Stimulated activated effector memory CD8-positive, alpha-beta T cell treated with anti-CD3 and anti-CD28 coated beads, Interleukin-12 subunit alpha, Interleukin-12 subunit beta, amount 100 ng/mL, for 72 hours (primary cell): ENCODE results near the gene IL22.
"Not testable (repeated sequence)": the region's sequence is repeated elsewhere in the genome, so short reads cannot be mapped to it uniquely, and the experiment has no call there.

Experiments used
- ATAC-seq: fragments of 150-1000 bp; cut with Tn5 transposase; 2 replicates; pipeline ENCODE4 v1.10.0; 2021
- DNase-seq, 2 donors: peaks; one replicate each; pipeline ENCODE4 v3.0.0; 2021 to 2022; ENCODE audit warnings: low spot score in 2 of 2
- H3K27ac Mint-ChIP-seq: one replicate; pipeline ENCODE4 v1.8.0; 2022; ENCODE audit warnings: mild to moderate bottlenecking, mixed read lengths
- H3K36me3 Mint-ChIP-seq: one replicate; pipeline ENCODE4 v1.8.0; 2022; ENCODE audit warnings: mild to moderate bottlenecking, mixed read lengths
- H3K4me1 Mint-ChIP-seq: one replicate; pipeline ENCODE4 v1.8.0; 2022; ENCODE audit warnings: mixed read lengths
- H3K4me3 Mint-ChIP-seq: one replicate; pipeline ENCODE4 v1.8.0; 2022; ENCODE audit warnings: mild to moderate bottlenecking, mixed read lengths
- H3K9me3 Mint-ChIP-seq: one replicate; pipeline ENCODE4 v1.8.0; 2022; ENCODE audit warnings: mixed read lengths

The IL22 gene

DNA sequence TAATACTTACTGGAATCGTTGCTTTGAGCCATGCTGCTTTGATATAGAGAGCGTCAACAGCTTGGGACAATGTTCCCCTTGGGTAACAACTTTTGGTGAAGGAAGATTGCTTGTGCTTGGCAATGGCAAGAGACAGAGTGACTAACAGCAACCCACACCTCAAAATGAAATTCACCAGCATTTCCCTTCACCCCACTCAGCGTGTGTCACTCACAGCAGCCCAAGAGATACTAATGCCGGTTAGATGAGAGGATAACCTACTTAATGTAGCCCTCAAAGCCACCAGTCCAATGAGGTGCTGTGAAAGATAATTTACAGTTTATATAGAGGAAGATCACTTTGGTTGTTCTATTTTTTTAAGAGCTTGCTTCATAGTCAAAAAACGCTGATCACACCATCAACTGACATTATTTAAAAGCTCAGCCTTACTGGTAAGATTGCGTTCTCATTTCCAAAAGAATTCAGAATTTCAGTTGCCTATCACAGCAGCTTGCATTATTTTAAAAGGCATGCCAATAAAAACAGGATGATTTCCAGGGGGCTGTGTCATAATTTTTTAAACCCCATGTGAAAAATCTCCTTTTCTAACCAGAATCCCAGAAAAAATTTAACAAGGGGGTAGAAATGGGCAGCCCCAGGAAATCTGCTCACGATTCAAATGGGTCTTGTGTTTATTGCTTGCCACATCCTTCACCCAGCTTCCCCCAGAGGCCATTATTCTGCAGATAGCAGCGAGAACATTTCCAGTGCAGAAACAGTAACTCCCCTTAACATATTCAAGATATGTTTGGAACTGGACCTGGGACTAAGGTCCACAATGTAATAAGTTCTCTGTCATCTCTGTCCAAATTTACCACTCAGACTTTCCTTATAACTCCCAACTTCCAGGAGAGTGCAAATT is 27.6 kb downstream of the IL22 start, which contains the start of gene IL26:
TSS of gene IL26 (minus strand) at position 235 of the 901 bp plus-strand sequence. CDS start at position 181, 54 bp downstream.
- ATAC-seq (peak; percentile 95), DNase-seq (no peak)
- Mint-ChIP-seq H3K4me3 (peak within 1 kb of the TSS; percentile 56), H3K4me1 (peaks cover 51% of the 10 kb centered on the region), H3K27ac (peak within 1 kb of the TSS; percentile 75), H3K9me3 (no peaks in the 10 kb centered on the region), H3K36me3 (peaks cover 18% of the 10 kb centered on the region)

DNA sequence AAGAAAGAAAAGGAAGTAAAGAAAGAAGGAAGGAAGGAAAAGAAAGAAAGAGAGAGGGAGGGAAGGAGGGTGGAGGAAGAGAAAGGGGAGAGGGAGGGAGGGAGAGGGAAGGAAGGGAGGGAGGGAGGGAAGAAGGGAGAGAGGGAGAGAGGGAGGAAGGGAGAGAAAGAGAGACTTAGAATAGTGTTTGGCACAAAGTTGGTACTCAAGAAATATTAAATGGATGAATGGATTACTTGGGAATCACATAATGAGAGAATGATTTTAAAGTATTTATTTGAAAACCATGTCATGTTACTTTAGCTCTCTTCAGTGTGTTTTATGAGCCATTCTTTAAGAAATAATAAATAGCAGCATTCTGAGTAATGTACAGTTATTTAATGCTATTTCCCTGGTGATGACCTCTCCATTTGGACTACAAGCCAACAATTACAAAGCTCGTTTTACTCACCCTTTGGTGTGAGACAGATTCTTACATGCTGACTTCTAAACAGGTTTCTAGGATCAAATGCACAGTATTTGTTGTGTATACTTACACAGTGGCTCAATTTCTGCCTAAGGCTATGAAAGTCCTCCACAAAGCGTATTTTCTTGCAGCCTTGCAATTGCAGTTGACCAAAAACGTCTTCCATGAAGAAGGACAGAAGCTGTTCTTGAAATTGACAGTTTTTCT is 28.7 kb downstream of the IL22 start:
- ATAC-seq (no peak), DNase-seq (no peak)
- peaks cover 44% of the 10 kb centered on the region for H3K4me1 Mint-ChIP-seq
- H3K27ac Mint-ChIP-seq, result peak overlapping the region; percentile 75
- H3K9me3 Mint-ChIP-seq, result no peaks in the 10 kb centered on the region
- peaks cover 20% of the 10 kb centered on the region for H3K36me3 Mint-ChIP-seq
- H3K4me3 Mint-ChIP-seq, result peak overlapping the region; percentile 56

DNA sequence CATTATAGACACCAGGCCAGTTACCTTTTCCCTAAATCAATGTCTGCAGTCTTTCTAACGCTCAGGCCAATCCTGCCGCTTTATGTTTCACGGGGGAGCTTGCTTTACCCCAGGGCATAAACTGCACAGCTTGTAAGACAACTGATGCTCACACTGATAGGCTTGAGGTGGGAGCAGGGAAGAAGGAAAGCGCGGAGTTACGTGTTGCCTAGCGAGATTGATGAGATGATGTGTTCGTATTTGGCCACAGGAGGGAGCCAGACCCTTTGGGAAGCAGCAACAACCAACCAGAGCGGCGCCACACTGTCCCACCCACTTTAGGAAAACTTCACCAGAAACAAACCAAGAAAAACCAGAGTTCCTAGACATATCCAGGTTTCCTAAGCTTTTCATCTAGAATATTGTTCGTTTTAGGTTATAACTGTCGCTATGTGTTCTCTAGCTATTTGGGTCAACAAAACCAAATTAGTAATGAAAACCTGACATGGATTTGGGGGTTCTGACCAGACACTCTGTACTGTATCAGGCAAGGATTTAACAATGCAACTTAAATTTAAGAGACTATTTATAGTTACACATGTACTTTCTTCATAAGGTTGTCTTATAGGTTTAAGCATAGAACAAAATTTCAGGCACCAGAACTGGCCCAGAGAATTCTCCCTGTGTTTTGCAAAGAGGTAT is 30.2 kb downstream of the IL22 start:
- DNase-seq, result peak; percentile 45 to 79
- Mint-ChIP-seq H3K36me3 (peaks cover 26% of the 10 kb centered on the region), H3K4me3 (peak overlapping the region; percentile 56), H3K27ac (peak overlapping the region; percentile 39), H3K9me3 (no peaks in the 10 kb centered on the region), H3K4me1 (peaks cover 44% of the 10 kb centered on the region)
- peak; percentile 84 for ATAC-seq

DNA sequence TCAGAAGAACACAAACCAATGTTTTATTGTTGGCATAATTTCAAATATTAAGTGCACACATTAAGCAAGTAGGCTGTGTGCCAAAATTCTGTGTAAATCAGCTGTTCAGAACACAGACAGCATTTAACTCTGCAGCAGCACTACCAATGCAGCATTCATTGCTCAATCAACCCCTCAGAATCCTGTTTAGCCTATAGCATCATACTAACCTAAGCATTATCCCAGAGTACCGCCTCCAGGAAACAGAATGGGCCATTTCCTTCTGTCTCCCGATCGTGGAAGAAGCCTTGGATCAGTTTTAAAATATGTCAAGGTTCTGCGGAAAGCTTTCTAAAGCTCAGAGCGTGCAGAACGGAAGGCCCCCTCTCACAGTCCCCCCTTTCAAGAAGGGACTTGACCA is 31.1 kb downstream of the IL22 start:
- Mint-ChIP-seq H3K4me3 (peak overlapping the region; percentile 56), H3K36me3 (peaks cover 26% of the 10 kb centered on the region), H3K4me1 (peaks cover 44% of the 10 kb centered on the region), H3K27ac (no peak overlapping the region), H3K9me3 (no peaks in the 10 kb centered on the region)
- no peak for DNase-seq
- no peak for ATAC-seq

DNA sequence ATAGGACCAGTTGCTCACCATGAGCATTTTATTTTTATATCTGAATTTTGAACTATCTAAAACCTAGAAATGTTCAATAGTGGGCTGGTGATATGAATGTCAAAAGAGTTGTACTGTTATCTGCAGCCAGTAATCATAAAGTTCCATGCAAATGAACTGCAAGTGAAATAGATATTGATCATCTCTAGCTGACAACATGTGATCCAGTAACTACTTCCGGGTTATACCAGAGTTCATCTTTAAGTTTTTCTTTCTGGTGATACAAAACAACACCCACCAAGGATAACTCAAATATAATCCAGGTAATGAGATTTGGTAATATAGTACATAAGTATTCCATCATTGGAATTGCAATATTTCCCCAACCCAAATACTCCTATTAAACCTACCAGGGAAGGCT is 31.9 kb downstream of the IL22 start:
- no peak for DNase-seq
- no peak overlapping the region for H3K27ac Mint-ChIP-seq
- no peak overlapping the region for H3K4me3 Mint-ChIP-seq
- no peaks in the 10 kb centered on the region for H3K9me3 Mint-ChIP-seq
- ATAC-seq, result no peak
- H3K4me1 Mint-ChIP-seq, result peaks cover 38% of the 10 kb centered on the region
- peaks cover 26% of the 10 kb centered on the region for H3K36me3 Mint-ChIP-seq

DNA sequence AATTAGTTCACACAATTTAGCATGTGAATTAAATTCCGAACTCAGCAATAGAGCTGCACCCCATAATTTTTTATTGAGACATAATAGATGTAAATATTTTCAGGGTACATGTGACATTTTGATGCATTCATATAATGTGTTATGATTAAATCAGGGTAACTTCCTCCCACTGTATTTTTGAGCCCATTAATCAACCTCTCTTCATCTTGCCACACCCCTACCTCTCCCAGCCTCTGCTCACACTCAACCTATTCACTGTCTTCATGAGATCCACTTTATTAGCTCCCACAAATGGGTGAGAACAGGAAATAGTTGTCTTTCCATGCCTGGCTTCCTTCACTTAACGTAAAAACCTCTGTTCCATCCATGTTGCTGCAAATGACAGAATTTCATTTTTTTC is 42.5 kb downstream of the IL22 start:
- H3K4me1 Mint-ChIP-seq, result peaks cover 23% of the 10 kb centered on the region
- ATAC-seq (no peak), DNase-seq (no peak)
- no peak overlapping the region for H3K4me3 Mint-ChIP-seq
- no peaks in the 10 kb centered on the region for H3K9me3 Mint-ChIP-seq
- peaks cover 7% of the 10 kb centered on the region for H3K36me3 Mint-ChIP-seq
- H3K27ac Mint-ChIP-seq, result no peak overlapping the region

DNA sequence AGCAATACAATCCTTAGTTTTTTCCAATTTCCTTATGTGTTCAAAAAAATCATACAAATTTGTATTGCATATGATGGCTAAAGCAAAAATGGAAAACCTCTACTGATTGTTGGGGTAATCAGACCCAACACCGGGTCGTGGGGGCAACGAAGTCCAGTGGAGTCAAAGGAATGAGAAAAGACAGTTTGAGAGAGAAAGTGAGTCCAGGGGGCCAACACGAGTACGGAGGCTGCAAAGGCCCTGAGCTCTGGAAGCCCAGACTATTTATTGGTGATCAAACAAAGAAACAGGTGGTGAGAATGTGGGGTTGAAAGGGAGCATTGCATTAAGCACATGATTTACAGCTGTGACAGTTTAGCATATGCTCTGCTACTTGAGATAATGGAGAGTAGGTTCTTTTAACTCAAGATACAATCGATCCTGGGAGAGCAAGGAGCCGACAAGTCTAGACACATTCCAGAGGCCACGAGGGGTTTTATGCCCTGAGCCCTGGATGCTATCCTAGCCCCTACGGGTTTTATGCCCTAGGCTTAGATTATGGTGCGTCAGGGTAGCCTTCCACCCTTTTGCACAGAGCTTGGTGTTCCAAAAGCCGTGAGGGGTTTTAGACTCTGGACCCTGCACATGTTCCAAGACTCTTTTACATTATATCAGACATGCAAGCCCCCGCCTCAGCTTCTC is 44.2 kb downstream of the IL22 start:
- not testable (repeated sequence) for H3K9me3 Mint-ChIP-seq, DNase-seq, H3K27ac Mint-ChIP-seq, H3K36me3 Mint-ChIP-seq, ATAC-seq, H3K4me3 Mint-ChIP-seq
- H3K4me1 Mint-ChIP-seq, result peaks cover 23% of the 10 kb centered on the region

DNA sequence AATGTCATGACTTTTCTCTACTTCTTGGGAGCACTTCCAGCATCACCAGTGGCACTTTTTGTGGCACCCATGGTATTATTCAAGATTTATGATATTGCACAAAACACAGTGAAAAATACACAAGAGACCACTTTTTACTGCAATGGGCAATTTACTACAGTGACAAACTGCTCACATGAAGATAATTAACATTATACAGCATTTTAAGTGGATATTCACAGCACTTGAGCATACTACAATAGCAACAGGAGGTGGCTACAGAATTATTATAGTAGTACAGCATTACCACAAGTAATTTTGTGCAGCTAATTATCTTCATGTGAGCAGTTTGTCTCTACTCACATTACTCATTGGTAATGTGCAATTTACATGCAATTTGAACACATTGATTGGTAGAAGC is 46.1 kb downstream of the IL22 start:
- no peak overlapping the region for H3K4me3 Mint-ChIP-seq

DNA sequence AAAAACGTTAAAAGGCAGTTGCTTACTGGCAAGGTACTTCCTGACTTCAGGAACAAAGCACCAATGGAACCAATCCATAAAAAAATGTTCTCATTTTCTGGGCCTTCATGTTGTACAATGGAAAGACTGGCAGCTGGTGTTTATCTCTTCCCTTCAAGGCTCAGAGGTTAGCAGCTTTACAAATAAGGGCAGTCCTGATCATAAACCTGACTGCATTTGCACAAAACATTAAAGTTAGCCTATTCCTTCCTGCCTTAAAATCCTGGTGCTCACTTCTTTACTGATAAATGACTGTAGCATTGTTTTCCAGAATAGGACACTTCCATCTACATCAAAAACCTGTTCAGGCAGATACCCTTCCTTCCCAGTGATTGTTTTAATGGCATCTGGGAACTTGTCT is 47.0 kb downstream of the IL22 start:
- no peak overlapping the region for H3K27ac Mint-ChIP-seq
- H3K4me3 Mint-ChIP-seq, result no peak overlapping the region
- H3K9me3 Mint-ChIP-seq, result no peaks in the 10 kb centered on the region
- no peaks in the 10 kb centered on the region for H3K36me3 Mint-ChIP-seq
- ATAC-seq, result no peak
- H3K4me1 Mint-ChIP-seq, result peaks cover 25% of the 10 kb centered on the region
- DNase-seq, result no peak

More for the DNA sequence above, 46.1 kb downstream of the IL22 start:
- ATAC-seq, result no peak
- no peaks in the 10 kb centered on the region for H3K9me3 Mint-ChIP-seq
- no peak for DNase-seq
- no peaks in the 10 kb centered on the region for H3K36me3 Mint-ChIP-seq
- H3K27ac Mint-ChIP-seq, result no peak overlapping the region
- H3K4me1 Mint-ChIP-seq, result peaks cover 30% of the 10 kb centered on the region

DNA sequence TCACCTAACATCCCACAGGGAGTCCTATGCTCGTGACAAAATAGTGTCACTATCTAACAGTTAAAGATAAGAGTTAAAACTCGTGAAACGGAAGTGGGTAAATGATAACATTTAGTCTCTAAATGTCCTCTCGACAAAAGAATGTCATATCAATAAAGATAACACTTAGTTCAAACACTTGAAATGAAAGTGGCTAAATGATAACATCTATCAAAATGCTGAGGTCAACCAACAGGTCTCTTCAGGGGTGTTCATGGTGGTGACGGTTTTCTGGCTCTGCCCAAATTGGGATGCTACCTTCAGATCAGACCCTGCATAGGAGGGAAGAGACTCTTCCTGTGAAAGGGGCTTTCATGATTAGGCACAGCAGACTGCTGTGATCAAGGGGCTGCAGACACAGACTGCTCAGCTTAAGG is 49.9 kb downstream of the IL22 start:
- Mint-ChIP-seq H3K4me3 (peak overlapping the region; percentile 3), H3K4me1 (peaks cover 39% of the 10 kb centered on the region), H3K9me3 (no peaks in the 10 kb centered on the region), H3K36me3 (peaks cover 18% of the 10 kb centered on the region), H3K27ac (no peak overlapping the region)
- DNase-seq (no peak), ATAC-seq (peak; percentile 75)

DNA sequence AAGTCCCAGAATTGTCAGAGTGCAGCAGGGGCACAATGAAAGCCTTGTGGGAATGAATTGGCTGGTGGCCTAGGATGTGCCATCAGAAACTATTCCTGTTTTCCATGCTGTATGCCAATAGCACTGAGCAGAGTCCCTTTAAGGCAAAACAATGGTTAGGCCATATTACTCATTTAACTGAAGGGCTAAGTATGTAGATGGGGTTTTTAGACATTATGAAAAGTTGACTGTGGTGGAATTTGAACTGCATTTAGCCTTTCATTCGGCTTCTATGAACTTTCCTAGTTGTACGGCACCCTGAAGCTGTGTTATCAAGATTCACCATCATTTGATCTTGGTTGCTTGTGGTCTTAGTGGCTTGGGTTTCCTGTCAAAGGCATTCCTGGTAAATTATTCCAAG is 52.5 kb downstream of the IL22 start:
- ATAC-seq (peak; percentile 42), DNase-seq (no peak)
- H3K4me3 Mint-ChIP-seq, result peak overlapping the region; percentile 31
- no peak overlapping the region for H3K27ac Mint-ChIP-seq
- H3K4me1 Mint-ChIP-seq, result peaks cover 42% of the 10 kb centered on the region
- H3K36me3 Mint-ChIP-seq, result peaks cover 22% of the 10 kb centered on the region
- H3K9me3 Mint-ChIP-seq, result no peaks in the 10 kb centered on the region

DNA sequence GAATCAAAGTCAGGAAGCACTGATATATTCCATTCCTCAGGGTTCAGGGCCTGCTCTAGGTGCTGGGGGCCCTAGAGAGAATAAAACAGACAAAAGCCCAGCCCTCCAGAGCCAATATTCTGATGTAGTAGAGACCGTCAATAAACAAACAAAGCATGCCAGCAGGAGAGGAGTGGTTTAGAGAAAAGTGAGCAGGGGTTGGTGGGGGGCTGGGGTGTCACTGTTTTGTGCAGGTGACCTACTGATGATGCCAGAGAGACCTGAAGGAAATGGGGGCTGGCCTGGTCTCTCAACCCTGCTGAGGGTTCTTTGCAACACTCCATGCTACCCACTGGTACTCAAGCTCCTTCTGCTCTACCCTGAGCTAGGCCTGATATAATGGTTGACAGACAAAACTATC is 54.3 kb downstream of the IL22 start:
- DNase-seq, result no peak
- ATAC-seq, result no peak
- Mint-ChIP-seq H3K9me3 (no peaks in the 10 kb centered on the region), H3K4me3 (peak overlapping the region; percentile 71), H3K36me3 (peaks cover 22% of the 10 kb centered on the region), H3K4me1 (peaks cover 42% of the 10 kb centered on the region), H3K27ac (peak overlapping the region; percentile 95)

DNA sequence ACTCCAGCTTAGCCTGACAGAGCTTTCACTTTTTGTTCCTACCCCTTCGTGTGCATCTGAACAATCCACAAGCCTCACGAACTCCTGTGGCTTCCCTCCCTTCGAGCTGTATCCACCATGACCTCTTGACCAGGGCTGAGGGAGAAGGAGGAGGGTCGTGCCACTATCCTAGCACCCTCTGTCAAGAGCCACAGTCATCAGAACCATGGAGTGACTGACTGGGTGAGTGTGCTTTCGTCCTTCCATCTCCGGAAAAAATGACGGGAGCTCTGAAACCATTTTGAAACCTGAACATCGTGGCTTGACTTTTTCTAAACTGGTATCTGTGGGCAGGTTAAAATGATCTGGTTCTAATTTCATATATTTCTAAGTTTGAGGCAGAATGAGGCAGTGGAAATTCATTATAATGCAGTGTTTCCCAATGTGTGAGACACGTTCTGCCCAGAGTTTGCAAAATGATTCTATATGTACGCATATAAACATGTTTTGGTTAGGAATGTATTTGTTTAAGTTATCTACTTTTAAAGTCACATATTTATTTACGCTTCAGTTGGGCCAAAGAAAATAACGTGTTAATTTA is 54.8 kb downstream of the IL22 start:
- ATAC-seq (peak; percentile 67), DNase-seq (no peak)
- H3K36me3 Mint-ChIP-seq, result peaks cover 22% of the 10 kb centered on the region
- peak overlapping the region; percentile 95 for H3K27ac Mint-ChIP-seq
- peaks cover 45% of the 10 kb centered on the region for H3K4me1 Mint-ChIP-seq
- H3K4me3 Mint-ChIP-seq, result peak overlapping the region; percentile 71
- no peaks in the 10 kb centered on the region for H3K9me3 Mint-ChIP-seq
